H1 (cell line): ENCODE measurements around the gene CRHR2. TPM values are rescaled to one million over a fixed set of nuclear protein-coding genes. Genes with fewer than 3 reads are reported as not detected.

Experiments
- CTCF ChIA-PET: fragments of 300-600 bp; sonication (Branson Sonifier 250); formaldehyde crosslinking; loops from one replicate; lab custom pipeline; 2021; ENCODE audit not compliant: partially characterized antibody; lab: Charles Lee
- POLR2A ChIA-PET: fragments of 300-600 bp; sonication (Branson Sonifier 250); formaldehyde crosslinking; loops from one replicate; lab custom pipeline; 2021; ENCODE audit warnings: inconsistent platforms; ENCODE audit not compliant: partially characterized antibody; lab: Charles Lee
- DNase-seq, 2 experiments: peaks; one replicate each; pipeline versions ENCODE4 v3.0.0 to v3.0.0-alpha.2; 2010 to 2022; ENCODE audit warnings: low spot score in 2 of 2, low read depth in 1 of 2, mixed read lengths in 1 of 2
- FAIRE-seq: peaks from 2 replicates; lab custom pipeline; 2011; peaks lifted over from hg19 to GRCh38; lab: Jason Lieb, UNC
- H2AFZ ChIP-seq: 2 replicates; pipeline ENCODE4 v1.8.1; 2012; ENCODE audit warnings: low read length, inconsistent platforms
- H2AK5ac ChIP-seq: 2 replicates; pipeline ENCODE4 v1.6.1; 2013; ENCODE audit warnings: low read depth, low read length
- H2BK120ac ChIP-seq: replicated peaks from 2 replicates; pipeline ENCODE3; 2013; ENCODE audit warnings: low read depth, low read length, inconsistent platforms
- H2BK12ac ChIP-seq: 2 replicates; pipeline ENCODE4 v1.6.1; 2013; ENCODE audit warnings: low read depth, low read length
- H2BK15ac ChIP-seq: 2 replicates; pipeline ENCODE4 v1.6.1; 2013; ENCODE audit warnings: low read length
- H2BK20ac ChIP-seq: 2 replicates; pipeline ENCODE4 v1.6.1; 2013; ENCODE audit warnings: low read length
- H2BK5ac ChIP-seq: 2 replicates; pipeline ENCODE4 v1.6.1; 2013; ENCODE audit warnings: low read depth, low read length
- H3K14ac ChIP-seq: 2 replicates; pipeline ENCODE4 v1.6.1; 2013; ENCODE audit warnings: inconsistent platforms; ENCODE audit not compliant: insufficient read length
- H3K18ac ChIP-seq: 2 replicates; pipeline ENCODE4 v1.6.1; 2013; ENCODE audit warnings: low read length; ENCODE audit errors: extremely low read depth
- H3K23ac ChIP-seq: 2 replicates; pipeline ENCODE4 v1.6.1; 2013; ENCODE audit warnings: inconsistent platforms; ENCODE audit not compliant: insufficient read length
- H3K23me2 ChIP-seq: 2 replicates; pipeline ENCODE4 v1.6.1; 2013; ENCODE audit warnings: low read depth, low read length
- H3K27ac ChIP-seq: 2 replicates; pipeline ENCODE4 v1.6.1; 2011; ENCODE audit warnings: low read depth, low read length, inconsistent platforms
- H3K27me3 ChIP-seq, 4 experiments: replicated peaks in 1 of 4; 1 replicate in 1 of 4; 2 replicates in 3 of 4; pipeline versions ENCODE4 v1.6.1 to v1.8.1; 2011 to 2013; ENCODE audit warnings: low read length in 3 of 4, mild to moderate bottlenecking in 3 of 4, inconsistent platforms in 2 of 4, mixed read lengths in 2 of 4, moderate library complexity in 1 of 4; ENCODE audit not compliant: control insufficient read depth in 3 of 4, insufficient read depth in 3 of 4; ENCODE audit errors: extremely low read depth in 1 of 4
- H3K36me3 ChIP-seq, 4 experiments: 2 replicates each; pipeline versions ENCODE4 v1.6.1 to v1.8.1; 2011 to 2013; ENCODE audit warnings: mild to moderate bottlenecking in 4 of 4, low read length in 3 of 4, moderate library complexity in 2 of 4, control low read depth in 1 of 4, inconsistent platforms in 1 of 4; ENCODE audit not compliant: insufficient read depth in 4 of 4, control insufficient read depth in 2 of 4
- H3K4ac ChIP-seq: replicated peaks from 2 replicates; pipeline ENCODE3; 2013; ENCODE audit warnings: low read length, low read depth, mixed read lengths, inconsistent platforms; ENCODE audit not compliant: insufficient read length
- H3K4me1 ChIP-seq, 4 experiments: replicated peaks in 1 of 4; 1 replicate in 1 of 4; 2 replicates in 3 of 4; pipeline versions ENCODE4 v1.6.1 to v1.8.1; 2011 to 2013; ENCODE audit warnings: low read length in 3 of 4, inconsistent platforms in 2 of 4, mixed read lengths in 1 of 4; ENCODE audit not compliant: insufficient read depth in 4 of 4, control insufficient read depth in 3 of 4
- H3K4me2 ChIP-seq, 2 experiments: 2 replicates each; pipeline versions ENCODE4 v1.6.1 to v1.8.1; 2011 to 2013; ENCODE audit warnings: low read depth in 2 of 2, low read length in 2 of 2, control low read depth in 1 of 2, inconsistent platforms in 1 of 2, mild to moderate bottlenecking in 1 of 2; ENCODE audit not compliant: insufficient read depth in 1 of 2
- H3K4me3 ChIP-seq, 4 experiments: fragments of 200-600, 300-600 bp in 1 of 4; sonication (generic), shearing (Covaris generic), sonication (Bioruptor Twin) in 1 of 4; 2 replicates each; pipeline versions ENCODE4 v1.5.1 to v1.8.1; 2011 to 2016; ENCODE audit warnings: low read length in 4 of 4, low read depth in 3 of 4, control low read depth in 2 of 4, inconsistent platforms in 2 of 4, mild to moderate bottlenecking in 2 of 4, mixed read lengths in 1 of 4, moderate library complexity in 1 of 4; ENCODE audit not compliant: insufficient read depth in 2 of 4; ENCODE audit errors: extremely low read depth in 1 of 4
- H3K56ac ChIP-seq: replicated peaks from 2 replicates; pipeline ENCODE3; 2013; ENCODE audit warnings: low read depth, mild to moderate bottlenecking, mixed read lengths, low read length, inconsistent platforms; ENCODE audit not compliant: insufficient read length
- H3K79me1 ChIP-seq: 2 replicates; pipeline ENCODE4 v1.6.1; 2013; ENCODE audit warnings: low read depth, low read length, control low read depth
- H3K79me2 ChIP-seq, 2 experiments: 2 replicates each; pipeline versions ENCODE4 v1.6.1 to v1.8.1; 2012 to 2013; ENCODE audit warnings: low read length in 2 of 2, mild to moderate bottlenecking in 2 of 2, inconsistent platforms in 1 of 2; ENCODE audit not compliant: insufficient read depth in 2 of 2, control insufficient read depth in 1 of 2
- H3K9ac ChIP-seq, 4 experiments: replicated peaks in 1 of 4; 1 replicate in 1 of 4; 2 replicates in 3 of 4; pipeline versions ENCODE4 v1.6.1 to v1.8.1; 2011 to 2013; ENCODE audit warnings: low read depth in 3 of 4, low read length in 3 of 4, control low read depth in 2 of 4, mild to moderate bottlenecking in 2 of 4, moderate library complexity in 2 of 4, inconsistent platforms in 1 of 4; ENCODE audit errors: extremely low read depth in 1 of 4
- H3K9me3 ChIP-seq, 2 experiments: 2 replicates each; pipeline versions ENCODE4 v1.6.1 to v1.8.1; 2012 to 2013; ENCODE audit warnings: mild to moderate bottlenecking in 2 of 2, moderate library complexity in 2 of 2, control low read depth in 1 of 2, inconsistent platforms in 1 of 2, low read depth in 1 of 2, low read length in 1 of 2, mixed read lengths in 1 of 2; ENCODE audit not compliant: insufficient read depth in 2 of 2
- H4K20me1 ChIP-seq, 2 experiments: replicated peaks in 1 of 2; 2 replicates each; pipeline versions ENCODE3 to v1.8.1; 2011 to 2013; ENCODE audit warnings: inconsistent platforms in 2 of 2, low read length in 2 of 2, mild to moderate bottlenecking in 1 of 2; ENCODE audit not compliant: insufficient read depth in 2 of 2, control insufficient read depth in 1 of 2
- H4K5ac ChIP-seq: 2 replicates; pipeline ENCODE4 v1.6.1; 2013; ENCODE audit warnings: low read length, low read depth, mixed read lengths, inconsistent platforms; ENCODE audit not compliant: insufficient read length
- H4K8ac ChIP-seq: 2 replicates; pipeline ENCODE4 v1.8.0; 2013; ENCODE audit warnings: mild to moderate bottlenecking, moderate library complexity, low read length, inconsistent platforms; ENCODE audit not compliant: insufficient read depth; ENCODE audit errors: extremely low read depth
- H4K91ac ChIP-seq: replicated peaks from 2 replicates; pipeline ENCODE3; 2013; ENCODE audit warnings: low read length, mixed read lengths, inconsistent platforms; ENCODE audit not compliant: insufficient read length
- BCL11A ChIP-seq, 2 experiments: IDR thresholded peaks; one replicate each; pipeline ENCODE4 v1.6.1; 2011; ENCODE audit warnings: low read depth in 2 of 2, low read length in 2 of 2, mild to moderate bottlenecking in 2 of 2
- EZH2 ChIP-seq: fragments of 200-600 bp; sonication (generic); IDR thresholded peaks from 2 replicates; pipeline ENCODE4 v1.7.1; 2012; ENCODE audit warnings: low read depth, mild to moderate bottlenecking, moderate library complexity, low read length, inconsistent platforms; ENCODE audit not compliant: severe bottlenecking
- HDAC6 ChIP-seq: IDR thresholded peaks from one replicate; pipeline ENCODE4 v1.7.1; 2012; ENCODE audit warnings: low read depth, mild to moderate bottlenecking, inconsistent platforms, low read length, moderate library complexity
- MAFK ChIP-seq: IDR thresholded peaks from 2 replicates; pipeline ENCODE4 v1.6.1; 2012; ENCODE audit warnings: low read depth, mild to moderate bottlenecking, improper control_type of control experiment, low read length
- PHF8 ChIP-seq: fragments of 200-600 bp; sonication (generic); conservative IDR thresholded peaks from 2 replicates; pipeline ENCODE4 v1.7.1; 2012; ENCODE audit warnings: low read depth, mild to moderate bottlenecking, inconsistent platforms, low read length, moderate library complexity
- SAP30 ChIP-seq: fragments of 300-600 bp; sonication (generic); IDR thresholded peaks from 2 replicates; pipeline ENCODE4 v1.7.1; 2012; ENCODE audit warnings: low read length, moderate library complexity, mild to moderate bottlenecking, inconsistent platforms; ENCODE audit not compliant: insufficient read depth, insufficient replicate concordance
- SIN3A ChIP-seq, 2 experiments: IDR thresholded peaks in 1 of 2; conservative IDR thresholded peaks in 1 of 2; 2 replicates each; pipeline ENCODE4 v1.6.1; 2011 to 2012; ENCODE audit warnings: low read length in 2 of 2, improper control_type of control experiment in 1 of 2, low read depth in 1 of 2, mild to moderate bottlenecking in 1 of 2
- TAF1 ChIP-seq: IDR thresholded peaks from 2 replicates; pipeline ENCODE4 v1.6.1; 2011; ENCODE audit warnings: mild to moderate bottlenecking, low read depth, low read length
- WGBS, 2 experiments: shearing (Covaris generic) in 1 of 2; methylation state at CpG; one replicate each; pipeline versions ENCODE4 v1.1.6 to v1.1.7; 2013 to 2015; ENCODE audit warnings: low lambda C conversion rate in 2 of 2, mixed read lengths in 2 of 2, inconsistent platforms in 1 of 2, low coverage in 1 of 2, missing lambda C conversion rate in 1 of 2; ENCODE audit not compliant: insufficient replicate concordance in 2 of 2, insufficient coverage in 1 of 2, insufficient read length in 1 of 2; ENCODE audit errors: extremely low coverage in 1 of 2, missing lambda C conversion rate in 1 of 2; 5-methylcytosine and 5-hydroxymethylcytosine counted together
- polyA plus RNA-seq, 7 experiments: library from polyadenylated mRNA; depleted of rRNA in 3 of 7; stranded (reverse) in 5 of 7; unstranded in 2 of 7; fragments of >200 nt in 5 of 7; fragments of 200-250 nt in 2 of 7; gene quantifications; 1 replicate in 5 of 7; 2 replicates in 1 of 7; 4 replicates in 1 of 7; pipeline versions ENCODE4 v1.2.1 to v1.2.3, GENCODE V29; 2011 to 2013; ENCODE audit warnings: missing spikeins in 2 of 7, mixed read lengths in 2 of 7
- total RNA-seq: library from RNA; stranded (reverse); fragmentation: NEBNext Ultra II Directional; extraction: Animal tissue kit (Norgen Biotek cat#: 25700); gene quantifications from 2 replicates; pipeline ENCODE4 v1.2.1, GENCODE V29; 2021
- TF ChIP-seq, protein P1 (sequence below), 3 experiments: IDR thresholded peaks; 1 replicate in 2 of 3; 2 replicates in 1 of 3; pipeline versions ENCODE4 v1.5.1 to v1.6.1; 2011; ENCODE audit warnings: low read length in 3 of 3, mild to moderate bottlenecking in 3 of 3, inconsistent platforms in 2 of 3, low read depth in 1 of 3, moderate library complexity in 1 of 3; ENCODE audit not compliant: insufficient read depth in 1 of 3; ENCODE audit errors: control extremely low read depth in 1 of 3

Gene CRHR2
- total and polyA plus RNA-seq, 2 of the 8 experiments (the other 6 are each of a cell fraction or from before 2014, with no cell fraction given) = 0.37 to 1.3 TPM

GRCh38 chr7:30674420-30674819 lies 7.8 kb downstream of the CRHR2 start:
- no peak for FAIRE-seq
- ChIA-PET CTCF (interaction anchor here (0.6 to 1.4 kb wide), 3 partner anchors 11 to 33 kb away, joined by 3 to 4 read pairs (median 4); no protein-coding TSS in a partner anchor), POLR2A (interaction anchor here (0.8 to 1.9 kb wide), 2 partner anchors 8 to 10 kb away, joined by 3 to 6 read pairs; no protein-coding TSS in a partner anchor)

More at GRCh38 chr7:30674420-30674819, 7.8 kb downstream of the CRHR2 start:
- no peak overlapping the region for H4K91ac ChIP-seq
- no peaks in the 10 kb centered on the region for H3K9me3 ChIP-seq
- no peak overlapping the region for H3K27ac ChIP-seq
- H2BK20ac ChIP-seq = no peak overlapping the region
- H3K4me2 ChIP-seq = no peak overlapping the region
- no peak overlapping the region for H2BK15ac ChIP-seq
- H2BK12ac ChIP-seq = no peak overlapping the region
- no peak overlapping the region for H2BK120ac ChIP-seq
- no peak overlapping the region for H3K14ac ChIP-seq
- H3K79me2 ChIP-seq = no peaks in the 10 kb centered on the region
- no peak overlapping the region for H2AK5ac ChIP-seq
- no peak overlapping the region for H4K5ac ChIP-seq
- H3K9ac ChIP-seq = no peak overlapping the region
- DNase-seq = no peak
- no peak overlapping the region for H3K18ac ChIP-seq
- no peak overlapping the region for H4K8ac ChIP-seq
- H3K4ac ChIP-seq = no peak overlapping the region
- no peaks in the 10 kb centered on the region; the same call in 1 of the 2 replicates for H3K79me1 ChIP-seq
- no peak overlapping the region for H3K23ac ChIP-seq
- no peaks in the 10 kb centered on the region for H3K23me2 ChIP-seq
- peaks cover 3 to 18% of the 10 kb centered on the region in 2 experiments for H4K20me1 ChIP-seq
- no peaks in the 10 kb centered on the region for H3K36me3 ChIP-seq
- H3K4me1 ChIP-seq = peaks cover 0 to 1% (median 0%) of the 10 kb centered on the region in 4 experiments; a peak in 5 of 7 replicates
- TF ChIP-seq SIN3A (conservative IDR thresholded peaks at IDR 0.05 in 1 of 2, IDR thresholded peaks at IDR 0.05 in 1 of 2; ENCODE audit: low read depth in 1 of 2, low read length in 2 of 2) = no peak
- TF ChIP-seq TAF1 = no peak
- TF ChIP-seq MAFK = no peak
- TF ChIP-seq SAP30 = no peak
- TF ChIP-seq HDAC6 = no peak
- TF ChIP-seq EZH2 = no peak
- no peak for TF ChIP-seq BCL11A (IDR thresholded peaks at IDR 0.05; ENCODE audit: low read depth in 2 of 2, low read length in 2 of 2)
- TF ChIP-seq PHF8 = no peak
- TF ChIP-seq, protein P1, sequence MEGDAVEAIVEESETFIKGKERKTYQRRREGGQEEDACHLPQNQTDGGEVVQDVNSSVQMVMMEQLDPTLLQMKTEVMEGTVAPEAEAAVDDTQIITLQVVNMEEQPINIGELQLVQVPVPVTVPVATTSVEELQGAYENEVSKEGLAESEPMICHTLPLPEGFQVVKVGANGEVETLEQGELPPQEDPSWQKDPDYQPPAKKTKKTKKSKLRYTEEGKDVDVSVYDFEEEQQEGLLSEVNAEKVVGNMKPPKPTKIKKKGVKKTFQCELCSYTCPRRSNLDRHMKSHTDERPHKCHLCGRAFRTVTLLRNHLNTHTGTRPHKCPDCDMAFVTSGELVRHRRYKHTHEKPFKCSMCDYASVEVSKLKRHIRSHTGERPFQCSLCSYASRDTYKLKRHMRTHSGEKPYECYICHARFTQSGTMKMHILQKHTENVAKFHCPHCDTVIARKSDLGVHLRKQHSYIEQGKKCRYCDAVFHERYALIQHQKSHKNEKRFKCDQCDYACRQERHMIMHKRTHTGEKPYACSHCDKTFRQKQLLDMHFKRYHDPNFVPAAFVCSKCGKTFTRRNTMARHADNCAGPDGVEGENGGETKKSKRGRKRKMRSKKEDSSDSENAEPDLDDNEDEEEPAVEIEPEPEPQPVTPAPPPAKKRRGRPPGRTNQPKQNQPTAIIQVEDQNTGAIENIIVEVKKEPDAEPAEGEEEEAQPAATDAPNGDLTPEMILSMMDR (IDR thresholded peaks at IDR 0.05; ENCODE audit: control extremely low read depth in 1 of 3, insufficient read depth in 1 of 3, low read depth in 1 of 3, low read length in 3 of 3) = no peak
- H3K4me3 ChIP-seq = no peak overlapping the region
- H2BK5ac ChIP-seq = no peak overlapping the region
- H3K27me3 ChIP-seq = peaks cover 0 to 5% (median 0%) of the 10 kb centered on the region in 4 experiments; a peak in 2 of 7 replicates
- H2AFZ ChIP-seq = no peak overlapping the region
- 90% methylated on average over 1 of the region's 1 CpG; no CpG with 5 or more reads in 1 of the 2 experiments for WGBS, 2 experiments
- no peak overlapping the region for H3K56ac ChIP-seq
